WTC11 (cell line): ENCODE measurements around the gene TRIM7. TPM values are rescaled to one million over a fixed set of nuclear protein-coding genes. Genes with fewer than 3 reads are reported as not detected.

Source experiments
- ATAC-seq: fragments of 200-7000 bp; cut with Tn5 transposase; 2 replicates; pipeline ENCODE4 v1.10.0; 2021; ENCODE audit warnings: mild to moderate bottlenecking, moderate library complexity
- CTCF ChIA-PET: fragments of 300-600 bp; sonication (Branson Sonifier 250); formaldehyde crosslinking; loops from one replicate; lab custom pipeline; 2021; ENCODE audit warnings: antibody characterized with exemption; lab: Charles Lee
- POLR2A ChIA-PET: fragments of 350-600 bp; sonication (Branson Sonifier 250); formaldehyde crosslinking; loops from one replicate; lab custom pipeline; 2021; ENCODE audit warnings: antibody characterized with exemption; lab: Charles Lee
- DNase-seq: peaks from one replicate; pipeline ENCODE4 v3.0.0; 2021; ENCODE audit warnings: low spot score
- H3K27ac Mint-ChIP-seq: 2 replicates; pipeline ENCODE4 v1.8.0; 2021; ENCODE audit warnings: mixed read lengths
- H3K27me3 Mint-ChIP-seq: 2 replicates; pipeline ENCODE4 v1.8.0; 2021; ENCODE audit warnings: low read depth, mild to moderate bottlenecking, moderate library complexity, mixed read lengths
- H3K36me3 Mint-ChIP-seq: 2 replicates; pipeline ENCODE4 v1.8.0; 2021; ENCODE audit warnings: mixed read lengths
- H3K4me1 Mint-ChIP-seq: 2 replicates; pipeline ENCODE4 v1.8.0; 2022; ENCODE audit warnings: mixed read lengths
- H3K4me3 Mint-ChIP-seq: 2 replicates; pipeline ENCODE4 v1.8.0; 2021; ENCODE audit warnings: mild to moderate bottlenecking, moderate library complexity, mixed read lengths
- H3K9me3 Mint-ChIP-seq: 2 replicates; pipeline ENCODE4 v1.8.0; 2021; ENCODE audit warnings: mixed read lengths
- AFF4 ChIP-seq: sonication (generic); formaldehyde crosslinking; IDR thresholded peaks from 2 replicates; pipeline ENCODE4 v1.8.1; 2023; ENCODE audit warnings: mild to moderate bottlenecking, missing genetic modification reagents, borderline replicate concordance
- AR ChIP-seq: fragments of 250-450 bp; sonication (Bioruptor Pico); IDR thresholded peaks from 2 replicates; pipeline ENCODE4 v1.9.0; 2021; ENCODE audit warnings: mild to moderate bottlenecking
- ATF2 ChIP-seq: sonication (generic); formaldehyde crosslinking; IDR thresholded peaks from 2 replicates; pipeline ENCODE4 v1.8.1; 2022; ENCODE audit warnings: low read depth, missing genetic modification reagents, borderline replicate concordance
- CREB1 ChIP-seq: sonication (generic); formaldehyde crosslinking; IDR thresholded peaks from 2 replicates; pipeline ENCODE4 v1.8.0; 2023; ENCODE audit warnings: mild to moderate bottlenecking, missing genetic modification reagents
- FOXP1 ChIP-seq: sonication (generic); formaldehyde crosslinking; IDR thresholded peaks from 2 replicates; pipeline ENCODE4 v1.8.0; 2022; ENCODE audit warnings: missing genetic modification reagents, mild to moderate bottlenecking, moderate library complexity, borderline replicate concordance
- HMGA2 ChIP-seq: fragments of 250-450 bp; sonication (Bioruptor Pico); IDR thresholded peaks from 2 replicates; pipeline ENCODE4 v1.4.0; 2021; ENCODE audit warnings: mild to moderate bottlenecking, moderate library complexity
- JUN ChIP-seq: sonication (generic); formaldehyde crosslinking; IDR thresholded peaks from 2 replicates; pipeline ENCODE4 v1.8.0; 2023; ENCODE audit warnings: mild to moderate bottlenecking, missing genetic modification reagents
- MLX ChIP-seq: sonication (generic); formaldehyde crosslinking; IDR thresholded peaks from 2 replicates; pipeline ENCODE4 v1.8.1; 2023; ENCODE audit warnings: mild to moderate bottlenecking, missing genetic modification reagents, moderate library complexity
- MYBL2 ChIP-seq: sonication (generic); formaldehyde crosslinking; IDR thresholded peaks from 2 replicates; pipeline ENCODE4 v1.8.1; 2023; ENCODE audit warnings: mild to moderate bottlenecking, moderate library complexity, missing genetic modification reagents
- NFATC4 ChIP-seq: fragments of 250-450 bp; sonication (Bioruptor Pico); IDR thresholded peaks from 2 replicates; pipeline ENCODE4 v1.9.0; 2021; ENCODE audit warnings: mild to moderate bottlenecking
- NR1H2 ChIP-seq: sonication (generic); formaldehyde crosslinking; IDR thresholded peaks from 2 replicates; pipeline ENCODE4 v1.9.0; 2021; ENCODE audit warnings: mild to moderate bottlenecking, moderate library complexity, missing genetic modification reagents
- NR2C2 ChIP-seq: sonication (generic); formaldehyde crosslinking; IDR thresholded peaks from 2 replicates; pipeline ENCODE4 v1.8.0; 2022; ENCODE audit warnings: mild to moderate bottlenecking, missing genetic modification reagents
- OVOL2 ChIP-seq: fragments of 250-450 bp; sonication (Bioruptor Pico); IDR thresholded peaks from 2 replicates; pipeline ENCODE4 v1.9.0; 2021; ENCODE audit warnings: mild to moderate bottlenecking, borderline replicate concordance
- RORB ChIP-seq: fragments of 250-450 bp; sonication (Bioruptor Pico); IDR thresholded peaks from 2 replicates; pipeline ENCODE4 v1.9.0; 2021; ENCODE audit warnings: mild to moderate bottlenecking
- TEAD1 ChIP-seq: sonication (generic); formaldehyde crosslinking; IDR thresholded peaks from 2 replicates; pipeline ENCODE4 v1.8.0; 2022; ENCODE audit warnings: mild to moderate bottlenecking, missing genetic modification reagents
- USF2 ChIP-seq: sonication (generic); formaldehyde crosslinking; IDR thresholded peaks from 2 replicates; pipeline ENCODE4 v1.8.1; 2023; ENCODE audit warnings: mild to moderate bottlenecking, missing genetic modification reagents, moderate library complexity
- ZBTB21 ChIP-seq: sonication (generic); formaldehyde crosslinking; IDR thresholded peaks from 2 replicates; pipeline ENCODE4 v1.8.1; 2023; ENCODE audit warnings: mild to moderate bottlenecking, missing genetic modification reagents, borderline replicate concordance
- ZNF263 ChIP-seq: sonication (generic); formaldehyde crosslinking; IDR thresholded peaks from 2 replicates; pipeline ENCODE4 v1.8.1; 2022; ENCODE audit warnings: low read depth, mild to moderate bottlenecking, moderate library complexity, missing genetic modification reagents
- ZNF425 ChIP-seq: fragments of 250-450 bp; sonication (Bioruptor Pico); conservative IDR thresholded peaks from 2 replicates; pipeline ENCODE4 v1.9.0; 2021; ENCODE audit warnings: mild to moderate bottlenecking
- total RNA-seq: library from RNA; stranded (reverse); gene quantifications from 3 replicates; pipeline ENCODE4 v1.2.3, GENCODE V29; 2021
- TF ChIP-seq, protein P1 (sequence below): sonication (generic); formaldehyde crosslinking; conservative IDR thresholded peaks from 2 replicates; pipeline ENCODE4 v1.8.1; 2023; ENCODE audit warnings: mild to moderate bottlenecking, low read depth, missing genetic modification reagents, moderate library complexity

TRIM7 gene
- total RNA-seq, 1 experiment from 2014 or later, result 1.4 TPM

DNA sequence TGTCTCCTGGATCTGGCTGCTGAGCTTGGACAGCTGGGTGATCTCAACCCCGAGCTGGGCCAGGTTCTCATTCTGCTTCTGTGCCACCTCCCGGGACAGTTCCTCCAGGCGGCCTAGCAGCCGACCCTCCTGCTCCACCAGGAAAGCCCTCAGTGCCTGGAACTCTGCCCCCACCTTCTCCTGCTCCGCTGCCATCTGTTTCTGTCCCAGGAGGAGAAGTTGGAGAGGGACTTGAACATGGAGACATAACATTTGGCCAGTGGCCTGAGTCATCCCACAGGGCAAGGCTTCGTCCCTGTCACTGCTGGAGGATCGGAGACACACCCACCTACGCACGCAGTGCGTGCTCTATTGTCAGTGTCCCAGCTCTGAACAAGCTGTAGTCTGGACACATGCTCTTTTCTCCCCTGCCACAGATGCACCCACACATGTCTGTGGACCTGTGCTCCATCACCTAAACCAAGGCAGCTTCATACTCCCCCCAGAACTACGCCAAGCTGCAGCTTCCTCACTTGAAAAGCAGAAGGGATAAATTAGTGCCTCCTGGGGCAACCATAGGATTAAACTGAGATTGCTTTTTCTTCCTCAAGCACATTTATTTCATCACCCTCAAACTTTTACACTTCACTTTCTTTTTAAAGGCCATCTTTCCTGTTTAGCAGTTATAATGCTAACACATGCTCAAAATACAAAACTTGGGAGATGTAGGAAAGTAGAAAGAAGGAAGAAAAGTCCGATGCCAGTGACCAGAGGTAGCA, 4.9 kb downstream of the TRIM7 start:
- no peak for ATAC-seq
- H3K27ac Mint-ChIP-seq, result no peak overlapping the region
- ChIA-PET CTCF (interaction anchor here (1.6 kb wide), 1 partner anchor 15 kb away, joined by 10 read pairs; no protein-coding TSS in a partner anchor), POLR2A (interaction anchor here (1.0 kb wide), 1 partner anchor 60 kb away, joined by 3 read pairs; no protein-coding TSS in a partner anchor)
- H3K36me3 Mint-ChIP-seq, result no peaks in the 10 kb centered on the region
- TF ChIP-seq ZBTB21 (no peak), ZNF263 (CRISPR knock-in tag) (no peak), ATF2 (no peak), HMGA2 (CRISPR knock-in tag) (no peak), TEAD1 (no peak), CREB1 (CRISPR knock-in tag) (no peak), MLX (CRISPR knock-in tag) (no peak), JUN (CRISPR knock-in tag) (no peak), OVOL2 (CRISPR knock-in tag) (no peak), NR2C2 (no peak), NFATC4 (no peak), FOXP1 (no peak), MYBL2 (no peak), AFF4 (no peak), RORB (CRISPR knock-in tag) (no peak), ZNF425 (CRISPR knock-in tag) (no peak), NR1H2 (no peak), AR (CRISPR knock-in tag) (no peak), USF2 (no peak)
- TF ChIP-seq, protein P1, sequence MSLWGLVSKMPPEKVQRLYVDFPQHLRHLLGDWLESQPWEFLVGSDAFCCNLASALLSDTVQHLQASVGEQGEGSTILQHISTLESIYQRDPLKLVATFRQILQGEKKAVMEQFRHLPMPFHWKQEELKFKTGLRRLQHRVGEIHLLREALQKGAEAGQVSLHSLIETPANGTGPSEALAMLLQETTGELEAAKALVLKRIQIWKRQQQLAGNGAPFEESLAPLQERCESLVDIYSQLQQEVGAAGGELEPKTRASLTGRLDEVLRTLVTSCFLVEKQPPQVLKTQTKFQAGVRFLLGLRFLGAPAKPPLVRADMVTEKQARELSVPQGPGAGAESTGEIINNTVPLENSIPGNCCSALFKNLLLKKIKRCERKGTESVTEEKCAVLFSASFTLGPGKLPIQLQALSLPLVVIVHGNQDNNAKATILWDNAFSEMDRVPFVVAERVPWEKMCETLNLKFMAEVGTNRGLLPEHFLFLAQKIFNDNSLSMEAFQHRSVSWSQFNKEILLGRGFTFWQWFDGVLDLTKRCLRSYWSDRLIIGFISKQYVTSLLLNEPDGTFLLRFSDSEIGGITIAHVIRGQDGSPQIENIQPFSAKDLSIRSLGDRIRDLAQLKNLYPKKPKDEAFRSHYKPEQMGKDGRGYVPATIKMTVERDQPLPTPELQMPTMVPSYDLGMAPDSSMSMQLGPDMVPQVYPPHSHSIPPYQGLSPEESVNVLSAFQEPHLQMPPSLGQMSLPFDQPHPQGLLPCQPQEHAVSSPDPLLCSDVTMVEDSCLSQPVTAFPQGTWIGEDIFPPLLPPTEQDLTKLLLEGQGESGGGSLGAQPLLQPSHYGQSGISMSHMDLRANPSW (CRISPR knock-in tag), result no peak
- no peaks in the 10 kb centered on the region for H3K9me3 Mint-ChIP-seq
- no peak for DNase-seq
- peaks cover 63% of the 10 kb centered on the region for H3K27me3 Mint-ChIP-seq
- peaks cover 54% of the 10 kb centered on the region for H3K4me1 Mint-ChIP-seq
- no peak overlapping the region for H3K4me3 Mint-ChIP-seq
